ENCODE measurements around the gene PNCK. TPM values are rescaled to one million over a fixed set of nuclear protein-coding genes. Genes with fewer than 3 reads are reported as not detected.

Gene PNCK
- total RNA-seq, 1 experiment from 2014 or later, result 1.1 TPM

DNA sequence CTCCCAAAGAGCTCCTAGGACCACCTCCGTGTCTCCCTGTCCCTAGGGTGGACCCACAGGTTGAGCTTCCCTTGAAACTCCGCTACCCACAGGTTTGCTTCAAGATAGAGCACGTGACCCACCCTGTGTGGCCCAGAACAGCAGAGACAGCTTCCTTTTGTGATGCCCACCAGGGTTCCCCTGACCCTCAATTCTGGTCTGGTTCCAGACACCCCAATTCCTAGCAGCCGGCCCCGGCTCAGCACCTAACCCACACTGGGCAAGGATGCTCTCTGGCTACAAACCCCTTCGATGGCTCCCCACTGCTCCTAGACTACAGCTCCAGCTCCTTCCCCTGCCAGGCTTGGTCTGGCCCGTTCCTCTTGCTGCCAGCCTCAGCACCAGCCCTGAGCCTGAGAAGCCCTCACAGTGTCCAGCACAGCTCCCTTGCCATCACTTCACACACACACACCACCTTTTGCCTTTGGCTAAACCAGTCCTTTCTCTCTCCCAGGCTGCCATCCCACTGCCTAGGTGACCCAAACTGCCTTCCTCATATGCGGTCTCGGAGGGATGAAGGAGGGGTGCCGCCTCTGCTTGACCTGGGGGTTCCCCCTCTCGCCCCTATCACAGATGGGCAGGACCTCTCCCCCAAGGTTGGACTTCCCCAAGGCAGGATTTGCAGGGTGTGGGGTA is 6.2 kb downstream of the PNCK start:
- BruUV-seq (replicated peaks), result no TSS peak
- no peak for TF ChIP-seq CTCF (IDR thresholded peaks at IDR 0.05; ENCODE audit: unreplicated experiment)
- Mint-ChIP-seq H3K9me3 (ENCODE audit: low read depth, unreplicated experiment) (no peaks in the 10 kb centered on the region), H3K27ac (ENCODE audit: unreplicated experiment) (no peak overlapping the region), H3K27me3 (ENCODE audit: unreplicated experiment) (peaks cover 64% of the 10 kb centered on the region), H3K36me3 (ENCODE audit: insufficient read depth, unreplicated experiment) (no peaks in the 10 kb centered on the region), H3K4me1 (ENCODE audit: low read depth, unreplicated experiment) (peaks cover 17% of the 10 kb centered on the region), H3K4me3 (ENCODE audit: low read depth, unreplicated experiment) (peak overlapping the region; percentile 51)
- CTCF ChIA-PET, result interaction anchor here (0.6 to 2.2 kb wide), 12 partner anchors 20 to 704 kb away, joined by 3 to 25 read pairs (median 6); partner anchors contain the start of genes DUSP9 and SLC6A8
- DNase-seq, result no peak
- intact Hi-C loops (cut with micrococcal nuclease; ENCODE audit: unreplicated experiment), result loop anchor here (5.0 kb wide), 1 partner anchor 130 kb away; no protein-coding TSS in a partner anchor

DNA sequence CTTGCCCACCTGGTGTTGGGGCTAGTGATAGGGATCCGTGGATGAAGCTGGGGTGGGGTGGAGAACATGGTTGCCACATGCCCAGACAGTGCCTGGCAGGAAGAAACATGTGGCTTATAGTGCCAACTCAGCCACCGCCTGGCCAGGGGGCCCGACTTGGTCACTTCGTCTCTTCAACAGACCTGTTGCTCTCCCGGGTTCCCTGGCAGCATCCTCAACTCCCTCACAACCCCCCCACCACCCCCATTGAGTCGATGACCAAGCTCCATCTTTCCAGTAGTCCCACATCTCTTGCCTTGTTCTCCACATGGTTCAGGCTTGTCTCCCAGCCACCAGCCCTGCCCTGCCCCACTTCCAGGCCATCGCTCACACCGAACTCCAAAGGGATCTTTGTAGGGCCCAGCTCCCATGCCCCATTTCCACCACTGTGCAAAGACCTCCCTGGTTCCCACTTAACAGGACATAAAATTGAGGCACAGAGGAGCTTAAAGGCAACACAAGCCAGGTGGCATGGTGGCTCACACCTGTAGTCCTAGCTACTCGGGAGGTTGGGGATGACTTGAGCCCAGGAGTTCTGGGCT is 7.8 kb downstream of the PNCK start:
- TF ChIP-seq CTCF (IDR thresholded peaks at IDR 0.05; ENCODE audit: unreplicated experiment), result no peak
- H3K4me1 Mint-ChIP-seq (ENCODE audit: low read depth, unreplicated experiment), result peaks cover 18% of the 10 kb centered on the region
- H3K27ac Mint-ChIP-seq (ENCODE audit: unreplicated experiment), result no peak overlapping the region
- no peak overlapping the region for H3K4me3 Mint-ChIP-seq (ENCODE audit: low read depth, unreplicated experiment)
- no peaks in the 10 kb centered on the region for H3K9me3 Mint-ChIP-seq (ENCODE audit: low read depth, unreplicated experiment)
- BruUV-seq (replicated peaks), result no TSS peak
- H3K36me3 Mint-ChIP-seq (ENCODE audit: insufficient read depth, unreplicated experiment), result no peaks in the 10 kb centered on the region
- H3K27me3 Mint-ChIP-seq (ENCODE audit: unreplicated experiment), result peaks cover 75% of the 10 kb centered on the region
- CTCF ChIA-PET, result interaction anchor here (0.6 kb wide), 1 partner anchor 106 kb away, joined by 3 read pairs; no protein-coding TSS in a partner anchor
- intact Hi-C loops (cut with micrococcal nuclease; ENCODE audit: unreplicated experiment), result loop anchor here (5.0 kb wide), 1 partner anchor 129 kb away; no protein-coding TSS in a partner anchor
- no peak for DNase-seq

DNA sequence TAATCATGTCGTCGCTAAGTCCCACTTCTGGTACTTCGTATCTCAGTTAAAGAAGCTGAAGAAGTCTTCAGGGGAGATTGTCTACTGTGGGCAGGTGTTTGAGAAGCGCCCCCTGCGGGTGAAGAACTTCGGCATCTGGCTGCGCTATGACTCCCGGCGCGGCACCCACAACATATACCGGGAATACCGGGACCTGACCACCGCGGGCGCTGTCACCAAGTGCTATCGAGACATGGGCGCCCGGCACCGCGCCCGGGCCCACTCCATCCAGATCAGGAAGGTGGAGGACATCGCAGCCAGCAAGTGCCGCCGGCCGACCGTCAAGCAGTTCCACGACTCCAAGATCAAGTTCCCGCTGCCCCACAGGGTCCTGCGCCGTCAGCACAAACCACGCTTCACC is 11.3 kb downstream of the PNCK start:
- peaks cover 5% of the 10 kb centered on the region for H3K9me3 Mint-ChIP-seq (ENCODE audit: low read depth, unreplicated experiment)
- peaks cover 7% of the 10 kb centered on the region for H3K4me1 Mint-ChIP-seq (ENCODE audit: low read depth, unreplicated experiment)
- H3K4me3 Mint-ChIP-seq (ENCODE audit: low read depth, unreplicated experiment), result no peak overlapping the region
- H3K36me3 Mint-ChIP-seq (ENCODE audit: insufficient read depth, unreplicated experiment), result no peaks in the 10 kb centered on the region
- BruUV-seq (replicated peaks), result no TSS peak
- peak; percentile 60 for DNase-seq
- CTCF ChIA-PET, result no interaction called here
- TF ChIP-seq CTCF (IDR thresholded peaks at IDR 0.05; ENCODE audit: unreplicated experiment), result peak; percentile 24
- H3K27me3 Mint-ChIP-seq (ENCODE audit: unreplicated experiment), result peaks cover 80% of the 10 kb centered on the region
- intact Hi-C loops (cut with micrococcal nuclease; ENCODE audit: unreplicated experiment), result loop anchor here (2.0 kb wide), 2 partner anchors 49 to 107 kb away; no protein-coding TSS in a partner anchor
- H3K27ac Mint-ChIP-seq (ENCODE audit: unreplicated experiment), result no peak overlapping the region

- no peak overlapping the region for H3K27ac Mint-ChIP-seq (ENCODE audit: unreplicated experiment)
- no peak for TF ChIP-seq CTCF (IDR thresholded peaks at IDR 0.05; ENCODE audit: unreplicated experiment)
- H3K9me3 Mint-ChIP-seq (ENCODE audit: low read depth, unreplicated experiment), result peaks cover 5% of the 10 kb centered on the region
- DNase-seq, result no peak
- H3K4me1 Mint-ChIP-seq (ENCODE audit: low read depth, unreplicated experiment), result peaks cover 6% of the 10 kb centered on the region
- no peaks in the 10 kb centered on the region for H3K36me3 Mint-ChIP-seq (ENCODE audit: insufficient read depth, unreplicated experiment)
- peaks cover 62% of the 10 kb centered on the region for H3K27me3 Mint-ChIP-seq (ENCODE audit: unreplicated experiment)
- intact Hi-C loops (cut with micrococcal nuclease; ENCODE audit: unreplicated experiment), result no loop called here
- H3K4me3 Mint-ChIP-seq (ENCODE audit: low read depth, unreplicated experiment), result no peak overlapping the region
- CTCF ChIA-PET, result no interaction called here
- BruUV-seq (replicated peaks), result no TSS peak
These were observed 14.3 kb downstream of the PNCK start for GRCh38 chrX:153659268-153659667.

Measured in Calu3 (cell line).